Central memory CD8-positive, alpha-beta T cell (primary cell): Measurements from ENCODE around the gene CDHR2.

ENCODE experiments used
- ATAC-seq: fragments of 150-1000 bp; cut with Tn5 transposase; replicated peaks from 2 replicates; pipeline ENCODE4 v1.10.0; 2022; ENCODE audit warnings: mild to moderate bottlenecking, moderate FRiP score, moderate number of reproducible peaks; ENCODE audit not compliant: poor library complexity, severe bottlenecking; ENCODE audit errors: extremely low read depth
- DNase-seq, 2 donors: peaks; one replicate each; pipeline ENCODE4 v3.0.0; 2021; ENCODE audit warnings: low spot score in 2 of 2
- H3K27ac Mint-ChIP-seq: one replicate; pipeline ENCODE4 v1.8.0; 2022; ENCODE audit warnings: low read depth, mild to moderate bottlenecking, moderate library complexity, mixed read lengths
- H3K27me3 Mint-ChIP-seq: one replicate; pipeline ENCODE4 v1.8.0; 2022; ENCODE audit warnings: mixed read lengths
- H3K36me3 Mint-ChIP-seq: one replicate; pipeline ENCODE4 v1.8.0; 2022; ENCODE audit warnings: mild to moderate bottlenecking, moderate library complexity, mixed read lengths; ENCODE audit not compliant: insufficient read depth
- H3K4me1 Mint-ChIP-seq: one replicate; pipeline ENCODE4 v1.8.0; 2022; ENCODE audit warnings: mixed read lengths
- H3K4me3 Mint-ChIP-seq: one replicate; pipeline ENCODE4 v1.8.0; 2022; ENCODE audit warnings: mild to moderate bottlenecking, moderate library complexity, mixed read lengths
- H3K9me3 Mint-ChIP-seq: one replicate; pipeline ENCODE4 v1.8.0; 2022; ENCODE audit warnings: mixed read lengths

CDHR2 gene

DNA sequence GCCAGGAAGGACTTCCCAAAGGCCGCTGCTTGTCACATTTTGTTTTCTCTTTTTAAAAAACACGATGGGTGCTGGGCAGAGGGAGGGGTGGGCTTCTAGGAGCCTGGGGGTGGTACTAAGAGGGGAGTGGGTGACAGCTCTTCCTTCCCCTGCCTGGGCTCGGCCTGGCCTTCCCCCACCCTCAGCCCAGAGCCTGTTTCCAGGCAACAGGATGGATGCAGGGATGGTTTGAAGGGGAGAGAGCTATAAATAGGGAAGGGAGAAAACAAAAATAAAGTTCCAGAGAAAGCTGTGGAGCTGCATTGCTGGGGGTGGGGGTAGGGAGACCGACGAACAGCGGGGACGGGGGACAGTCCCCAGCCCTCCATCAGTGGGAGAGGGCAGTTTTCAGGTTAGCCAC lies 67.4 kb downstream of the CDHR2 start:
- ATAC-seq (no peak), DNase-seq (no peak)
- Mint-ChIP-seq H3K4me1 (peaks cover 7% of the 10 kb centered on the region), H3K36me3 (peaks cover 9% of the 10 kb centered on the region), H3K9me3 (no peaks in the 10 kb centered on the region), H3K27me3 (peaks cover 73% of the 10 kb centered on the region), H3K4me3 (no peak overlapping the region), H3K27ac (no peak overlapping the region)

GRCh38 chr5:176618783-176619182 lies 69.6 kb downstream of the CDHR2 start:
- peaks cover 7% of the 10 kb centered on the region for H3K4me1 Mint-ChIP-seq
- H3K9me3 Mint-ChIP-seq, result no peaks in the 10 kb centered on the region
- DNase-seq, result no peak
- H3K27ac Mint-ChIP-seq, result no peak overlapping the region
- ATAC-seq, result no peak
- no peak overlapping the region for H3K4me3 Mint-ChIP-seq
- peaks cover 7% of the 10 kb centered on the region for H3K36me3 Mint-ChIP-seq
- peaks cover 70% of the 10 kb centered on the region for H3K27me3 Mint-ChIP-seq

DNA sequence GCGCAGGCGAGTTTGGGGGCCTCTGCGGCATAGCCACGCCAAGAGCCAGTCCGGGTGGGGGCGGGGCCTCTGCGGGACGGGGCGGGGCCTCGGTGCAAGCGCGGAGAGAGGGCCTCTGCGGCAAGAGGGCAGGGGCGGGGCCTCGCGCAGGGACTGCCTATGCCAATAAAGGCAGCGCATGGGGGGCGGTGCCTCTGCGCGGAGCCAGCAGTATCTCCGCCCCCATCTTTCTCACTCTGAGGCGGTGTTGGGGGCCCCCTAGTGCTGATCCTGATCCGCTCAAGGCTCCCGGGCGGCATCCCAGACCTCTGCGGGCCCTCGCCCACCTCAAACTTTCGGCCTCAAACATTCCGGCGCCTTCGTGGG lies 70.0 kb downstream of the CDHR2 start:
- H3K4me1 Mint-ChIP-seq, result peaks cover 7% of the 10 kb centered on the region
- H3K9me3 Mint-ChIP-seq, result no peaks in the 10 kb centered on the region
- peaks cover 74% of the 10 kb centered on the region for H3K27me3 Mint-ChIP-seq
- H3K36me3 Mint-ChIP-seq, result peaks cover 7% of the 10 kb centered on the region
- DNase-seq (peak; percentile 38 to 56), ATAC-seq (peak; percentile 87)
- H3K4me3 Mint-ChIP-seq, result no peak overlapping the region
- H3K27ac Mint-ChIP-seq, result no peak overlapping the region

GRCh38 chr5:176619569-176620332 lies 70.6 kb downstream of the CDHR2 start:
- Mint-ChIP-seq H3K27me3 (peaks cover 78% of the 10 kb centered on the region), H3K9me3 (no peaks in the 10 kb centered on the region), H3K36me3 (peaks cover 7% of the 10 kb centered on the region), H3K4me1 (peaks cover 7% of the 10 kb centered on the region), H3K4me3 (peak overlapping the region; percentile 68), H3K27ac (no peak overlapping the region)
- no peak for DNase-seq
- no peak for ATAC-seq

- peaks cover 7% of the 10 kb centered on the region for H3K36me3 Mint-ChIP-seq
- ATAC-seq (no peak), DNase-seq (no peak)
- peak overlapping the region; percentile 68 for H3K4me3 Mint-ChIP-seq
- peaks cover 7% of the 10 kb centered on the region for H3K4me1 Mint-ChIP-seq
- H3K9me3 Mint-ChIP-seq, result no peaks in the 10 kb centered on the region
- peaks cover 74% of the 10 kb centered on the region for H3K27me3 Mint-ChIP-seq
- H3K27ac Mint-ChIP-seq, result no peak overlapping the region
Measured at GRCh38 chr5:176620333-176620981, 71.3 kb downstream of the CDHR2 start.

- Mint-ChIP-seq H3K36me3 (peaks cover 7% of the 10 kb centered on the region), H3K27me3 (peaks cover 74% of the 10 kb centered on the region), H3K9me3 (no peaks in the 10 kb centered on the region), H3K27ac (no peak overlapping the region), H3K4me1 (peaks cover 7% of the 10 kb centered on the region), H3K4me3 (no peak overlapping the region)
- DNase-seq (no peak), ATAC-seq (no peak)
Measured at GRCh38 chr5:176621661-176622079, 72.5 kb downstream of the CDHR2 start.

DNA sequence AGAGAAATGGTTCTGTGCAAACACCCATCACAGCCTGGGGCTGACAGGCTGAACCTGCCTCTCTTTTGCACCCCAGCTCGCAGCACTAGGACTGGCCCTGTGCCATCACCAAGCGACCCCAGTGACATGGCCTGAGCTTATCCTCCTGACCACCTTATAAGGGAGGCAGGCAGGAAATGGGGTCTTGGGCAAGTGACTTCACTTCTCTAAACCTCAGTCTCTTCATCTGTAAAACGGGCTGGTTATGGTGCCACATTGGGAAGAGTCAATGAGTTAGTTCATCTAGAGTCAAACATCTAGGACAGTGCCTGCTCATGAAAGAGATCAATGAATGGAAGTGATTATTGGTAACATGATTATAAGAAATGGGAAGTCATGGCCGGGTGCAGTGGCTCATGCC lies 75.0 kb downstream of the CDHR2 start:
- H3K4me3 Mint-ChIP-seq, result no peak overlapping the region
- ATAC-seq (no peak), DNase-seq (no peak)
- H3K27ac Mint-ChIP-seq, result no peak overlapping the region
- peaks cover 3% of the 10 kb centered on the region for H3K36me3 Mint-ChIP-seq
- no peaks in the 10 kb centered on the region for H3K9me3 Mint-ChIP-seq
- H3K4me1 Mint-ChIP-seq, result peaks cover 7% of the 10 kb centered on the region
- peaks cover 74% of the 10 kb centered on the region for H3K27me3 Mint-ChIP-seq

DNA sequence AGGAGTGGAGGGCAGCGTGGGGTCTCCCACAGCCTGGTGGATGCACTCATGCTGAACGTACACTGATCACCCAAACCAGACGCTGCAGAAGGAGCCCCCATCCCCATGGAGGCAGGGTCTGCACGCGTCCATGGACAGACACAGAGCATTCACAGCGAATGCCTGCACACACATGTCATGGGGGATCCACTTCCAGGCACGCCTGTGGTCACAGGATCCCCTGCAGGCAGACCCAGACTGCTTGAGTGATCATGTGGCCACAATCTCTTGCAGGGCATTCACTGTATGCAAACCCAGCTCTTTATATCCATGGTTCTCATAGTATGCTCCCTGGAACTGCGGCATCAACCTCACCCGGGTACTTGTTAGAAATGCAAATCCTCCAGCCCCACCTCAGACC lies 75.8 kb downstream of the CDHR2 start:
- Mint-ChIP-seq H3K4me1 (peaks cover 7% of the 10 kb centered on the region), H3K4me3 (no peak overlapping the region), H3K27ac (no peak overlapping the region), H3K27me3 (peaks cover 72% of the 10 kb centered on the region), H3K36me3 (peaks cover 3% of the 10 kb centered on the region), H3K9me3 (no peaks in the 10 kb centered on the region)
- DNase-seq (no peak), ATAC-seq (no peak)

DNA sequence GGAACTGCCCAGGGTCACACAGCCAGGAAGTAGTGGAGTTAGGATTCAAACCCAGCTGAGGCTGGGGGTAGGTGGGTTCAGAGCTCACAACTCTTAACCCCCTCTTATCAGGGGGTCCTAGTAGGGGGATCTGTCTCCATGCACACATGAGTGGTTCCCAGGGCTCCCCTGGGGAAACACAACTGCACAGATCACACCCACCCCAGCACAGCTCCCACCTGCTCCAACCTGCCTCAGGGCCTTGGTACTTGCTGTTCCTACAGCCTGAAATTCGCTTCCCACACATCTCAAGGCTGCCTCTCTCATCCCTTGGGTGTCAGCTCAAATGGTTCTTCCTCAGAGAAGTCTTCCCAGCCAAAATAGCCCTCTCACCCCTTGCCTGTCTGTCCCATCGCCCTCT lies 76.4 kb downstream of the CDHR2 start:
- DNase-seq, result no peak
- Mint-ChIP-seq H3K4me3 (no peak overlapping the region), H3K4me1 (peaks cover 2% of the 10 kb centered on the region), H3K36me3 (no peaks in the 10 kb centered on the region), H3K27ac (no peak overlapping the region), H3K27me3 (peaks cover 69% of the 10 kb centered on the region), H3K9me3 (no peaks in the 10 kb centered on the region)
- no peak for ATAC-seq

DNA sequence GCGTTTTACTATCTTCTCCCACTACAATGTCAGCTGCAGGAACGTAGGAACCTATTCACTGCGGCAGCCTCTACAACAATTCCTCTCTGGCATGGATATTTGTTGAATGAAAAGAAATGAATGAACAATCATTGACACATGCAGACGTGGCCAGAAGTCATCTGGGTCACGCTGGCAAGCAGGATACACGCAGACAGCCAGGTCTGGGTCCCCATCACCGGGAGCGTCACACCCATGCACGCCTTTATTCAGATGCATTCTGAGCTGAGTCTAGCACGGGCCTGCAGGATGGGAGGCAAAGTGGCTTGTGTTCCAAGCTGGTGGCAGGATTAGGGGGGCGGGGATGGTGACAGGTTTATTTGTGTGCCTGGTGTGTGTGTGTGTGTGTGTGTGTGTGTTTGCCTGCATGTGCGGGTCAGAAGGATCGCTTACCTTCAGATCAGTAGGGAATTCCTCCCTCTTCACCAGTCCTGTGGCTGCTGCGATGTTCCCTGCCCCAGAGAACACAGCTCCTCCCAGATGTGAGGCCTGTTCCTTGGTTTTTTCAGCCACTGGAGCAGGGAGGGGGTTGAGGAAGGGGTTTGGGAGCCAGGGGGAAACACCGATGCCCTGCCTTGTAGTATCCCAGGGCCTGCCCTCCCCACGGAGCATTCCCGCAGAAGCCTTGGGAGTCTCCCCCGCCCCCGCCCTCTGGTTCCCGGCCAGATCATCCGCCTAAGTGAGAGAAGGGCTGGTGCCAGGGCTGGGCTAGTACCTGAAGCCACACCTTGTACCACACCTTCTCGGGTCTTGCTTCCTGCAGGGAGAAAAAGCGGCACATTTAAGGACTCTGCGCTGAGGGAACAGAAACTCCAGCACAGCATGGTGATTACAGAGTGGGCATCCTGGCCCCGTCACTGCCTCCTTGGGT lies 77.1 kb downstream of the CDHR2 start:
- ATAC-seq, result no peak
- DNase-seq, result no peak
- H3K36me3 Mint-ChIP-seq, result no peaks in the 10 kb centered on the region
- no peaks in the 10 kb centered on the region for H3K9me3 Mint-ChIP-seq
- H3K4me1 Mint-ChIP-seq, result peaks cover 5% of the 10 kb centered on the region
- no peak overlapping the region for H3K27ac Mint-ChIP-seq
- H3K27me3 Mint-ChIP-seq, result peaks cover 69% of the 10 kb centered on the region
- H3K4me3 Mint-ChIP-seq, result no peak overlapping the region

DNA sequence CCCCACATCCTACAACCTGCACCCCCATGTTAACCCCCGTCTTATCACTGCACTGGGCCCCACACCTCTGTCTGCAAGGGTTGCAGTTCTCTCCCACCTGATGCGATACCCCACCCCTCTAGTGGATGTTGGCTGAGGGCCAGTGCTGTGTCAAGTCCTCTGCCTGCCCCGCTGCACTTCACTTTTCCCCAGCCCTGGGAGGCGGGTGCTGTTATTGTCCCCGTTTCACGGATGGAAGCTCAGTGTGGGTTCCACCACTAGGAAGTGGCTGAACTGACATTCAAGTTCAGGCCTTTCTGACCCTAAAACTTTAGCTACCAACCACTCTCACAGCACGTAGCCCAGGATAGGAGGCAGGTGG lies 77.7 kb downstream of the CDHR2 start:
- Mint-ChIP-seq H3K27ac (no peak overlapping the region), H3K9me3 (no peaks in the 10 kb centered on the region), H3K4me3 (no peak overlapping the region), H3K27me3 (peaks cover 69% of the 10 kb centered on the region), H3K36me3 (no peaks in the 10 kb centered on the region), H3K4me1 (peaks cover 5% of the 10 kb centered on the region)
- ATAC-seq (no peak), DNase-seq (no peak)

DNA sequence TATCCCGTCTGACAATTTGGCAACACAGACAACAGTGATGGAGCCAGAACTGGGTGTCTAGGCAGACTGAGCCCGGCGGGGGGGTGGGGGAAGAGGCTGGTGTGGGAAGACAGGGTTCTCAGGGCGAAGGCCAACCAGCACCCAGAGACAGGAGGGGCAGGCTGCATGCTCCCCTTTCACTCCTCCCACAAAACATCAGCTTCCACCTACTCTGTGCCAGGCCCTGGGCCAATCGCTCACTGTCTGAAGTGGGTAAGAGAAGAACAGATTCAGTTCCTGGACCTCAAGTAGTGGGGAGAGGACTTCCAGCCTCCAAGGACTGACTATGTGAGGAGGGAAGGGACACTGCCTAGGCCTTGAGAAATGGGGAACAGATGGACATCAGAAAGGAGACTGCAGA lies 78.4 kb downstream of the CDHR2 start:
- DNase-seq, result no peak
- no peak overlapping the region for H3K27ac Mint-ChIP-seq
- H3K4me3 Mint-ChIP-seq, result no peak overlapping the region
- H3K36me3 Mint-ChIP-seq, result no peaks in the 10 kb centered on the region
- H3K27me3 Mint-ChIP-seq, result peaks cover 62% of the 10 kb centered on the region
- peaks cover 5% of the 10 kb centered on the region for H3K4me1 Mint-ChIP-seq
- no peaks in the 10 kb centered on the region for H3K9me3 Mint-ChIP-seq
- ATAC-seq, result no peak
